Esophagus squamous epithelium (tissue), 4 donors: ENCODE results near the gene SPSB1.

Source experiments
- POLR2A ChIP-seq, 4 donors: fragments of 450-650 bp; IDR thresholded peaks; one replicate each; pipeline ENCODE4 v1.6.1; 2017; ENCODE audit warnings: antibody characterized with exemption in 4 of 4, mild to moderate bottlenecking in 4 of 4, moderate library complexity in 3 of 4
- TF ChIP-seq, protein P1 (sequence below), 6 experiments: fragments of 450-650 bp in 4 of 6; fragments of 200-600 bp in 2 of 6; sonication (generic) in 2 of 6; IDR thresholded peaks; one replicate each; pipeline ENCODE4 v1.5.1; 2016 to 2019; ENCODE audit warnings: antibody characterized with exemption in 6 of 6, mild to moderate bottlenecking in 4 of 6, moderate library complexity in 4 of 6

- TF ChIP-seq, protein P1, sequence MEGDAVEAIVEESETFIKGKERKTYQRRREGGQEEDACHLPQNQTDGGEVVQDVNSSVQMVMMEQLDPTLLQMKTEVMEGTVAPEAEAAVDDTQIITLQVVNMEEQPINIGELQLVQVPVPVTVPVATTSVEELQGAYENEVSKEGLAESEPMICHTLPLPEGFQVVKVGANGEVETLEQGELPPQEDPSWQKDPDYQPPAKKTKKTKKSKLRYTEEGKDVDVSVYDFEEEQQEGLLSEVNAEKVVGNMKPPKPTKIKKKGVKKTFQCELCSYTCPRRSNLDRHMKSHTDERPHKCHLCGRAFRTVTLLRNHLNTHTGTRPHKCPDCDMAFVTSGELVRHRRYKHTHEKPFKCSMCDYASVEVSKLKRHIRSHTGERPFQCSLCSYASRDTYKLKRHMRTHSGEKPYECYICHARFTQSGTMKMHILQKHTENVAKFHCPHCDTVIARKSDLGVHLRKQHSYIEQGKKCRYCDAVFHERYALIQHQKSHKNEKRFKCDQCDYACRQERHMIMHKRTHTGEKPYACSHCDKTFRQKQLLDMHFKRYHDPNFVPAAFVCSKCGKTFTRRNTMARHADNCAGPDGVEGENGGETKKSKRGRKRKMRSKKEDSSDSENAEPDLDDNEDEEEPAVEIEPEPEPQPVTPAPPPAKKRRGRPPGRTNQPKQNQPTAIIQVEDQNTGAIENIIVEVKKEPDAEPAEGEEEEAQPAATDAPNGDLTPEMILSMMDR (IDR thresholded peaks at IDR 0.05): no peak
- no peak for TF ChIP-seq POLR2A (IDR thresholded peaks at IDR 0.05)
Observed at GRCh38 chr1:9384751-9385245, 92.1 kb downstream of the SPSB1 start.
